HG03457 (cell line): ENCODE data around the gene SPATA32.

Experiments
- ATAC-seq: cut with Tn5 transposase; IDR thresholded peaks from one replicate; pipeline ENCODE4 v1.9.1; 2021; ENCODE audit warnings: moderate number of reproducible peaks; ENCODE audit not compliant: unreplicated experiment

SPATA32 gene

GRCh38 chr17:45247429-45248131 is 14.3 kb downstream of the SPATA32 start:
- ATAC-seq: peak; percentile 48

GRCh38 chr17:45246861-45247428 is 14.9 kb downstream of the SPATA32 start:
- no peak for ATAC-seq

GRCh38 chr17:45246338-45246737 is 15.6 kb downstream of the SPATA32 start:
- ATAC-seq: no peak

- ATAC-seq: no peak
These were observed 16.9 kb downstream of the SPATA32 start for GRCh38 chr17:45244725-45245656.

- no peak for ATAC-seq
These were observed 18.1 kb downstream of the SPATA32 start for GRCh38 chr17:45243750-45244149.

- no peak for ATAC-seq
These were observed 19.9 kb downstream of the SPATA32 start for GRCh38 chr17:45242029-45242414.

GRCh38 chr17:45241328-45242028 is 20.4 kb downstream of the SPATA32 start:
- no peak for ATAC-seq

GRCh38 chr17:45240905-45241327 is 21.0 kb downstream of the SPATA32 start:
- ATAC-seq: no peak

GRCh38 chr17:45238155-45238774 is 23.6 kb downstream of the SPATA32 start:
- no peak for ATAC-seq

GRCh38 chr17:45237686-45238085 is 24.2 kb downstream of the SPATA32 start:
- ATAC-seq: no peak

GRCh38 chr17:45236282-45236606 is 25.6 kb downstream of the SPATA32 start:
- no peak for ATAC-seq

- ATAC-seq: no peak
These were observed 26.2 kb downstream of the SPATA32 start for GRCh38 chr17:45235416-45236281.

GRCh38 chr17:45234641-45235415 is 27.1 kb downstream of the SPATA32 start:
- no peak for ATAC-seq

GRCh38 chr17:45233423-45233924 is 28.4 kb downstream of the SPATA32 start:
- ATAC-seq: no peak

GRCh38 chr17:45232514-45233422 is 29.1 kb downstream of the SPATA32 start:
- ATAC-seq: no peak

GRCh38 chr17:45231481-45232116 is 30.3 kb downstream of the SPATA32 start:
- no peak for ATAC-seq

- ATAC-seq: no peak
These were observed 31.0 kb downstream of the SPATA32 start for GRCh38 chr17:45230787-45231480.
